Fibroblast of skin of scalp (primary cell): ENCODE results near the gene FEV. TPM values are rescaled to one million over a fixed set of nuclear protein-coding genes. Genes with fewer than 3 reads are reported as not detected.

ENCODE experiments used
- DNase-seq: peaks from one replicate; pipeline ENCODE4 v3.0.0-alpha.2; 2013
- polyA plus RNA-seq, 2 experiments: library from polyadenylated mRNA; unstranded; fragments of 120-200 nt; gene quantifications; one replicate each; pipeline ENCODE4 v1.2.1, GENCODE V29; 2013; ENCODE audit not compliant: insufficient read length in 2 of 2

FEV gene
- polyA plus RNA-seq (2013, experiment 1 of 2; ENCODE audit: insufficient read length): not detected
- polyA plus RNA-seq (2013, experiment 2 of 2; ENCODE audit: insufficient read length): not detected

- DNase-seq: no peak
Measured at GRCh38 chr2:218985021-218985324, at the start of gene FEV. Gene FEV (minus strand): TSS chr2:218985184. CDS start chr2:218985075, 109 bp downstream.

GRCh38 chr2:219032051-219032745, 47.2 kb upstream of the FEV start:
- DNase-seq: no peak

GRCh38 chr2:219031005-219031738, 46.2 kb upstream of the FEV start:
- no peak for DNase-seq

GRCh38 chr2:219030177-219030940, 45.4 kb upstream of the FEV start:
- DNase-seq: no peak

GRCh38 chr2:219029829-219030165, 44.8 kb upstream of the FEV start:
- peak; percentile 67 for DNase-seq

GRCh38 chr2:219028996-219029828, 44.2 kb upstream of the FEV start:
- no peak for DNase-seq

GRCh38 chr2:219028141-219028540, 43.2 kb upstream of the FEV start:
- DNase-seq: no peak

- no peak for DNase-seq
Measured at GRCh38 chr2:219027511-219028055, 42.6 kb upstream of the FEV start.

GRCh38 chr2:219026946-219027345, 42.0 kb upstream of the FEV start:
- no peak for DNase-seq

GRCh38 chr2:219025637-219026585, 40.9 kb upstream of the FEV start:
- DNase-seq: no peak

GRCh38 chr2:219024059-219024458, 39.1 kb upstream of the FEV start:
- DNase-seq: no peak

GRCh38 chr2:219023045-219023605, 38.1 kb upstream of the FEV start:
- no peak for DNase-seq

GRCh38 chr2:219022616-219023015, 37.6 kb upstream of the FEV start:
- no peak for DNase-seq

GRCh38 chr2:219022041-219022440, 37.1 kb upstream of the FEV start:
- DNase-seq: no peak

- no peak for DNase-seq
Measured at GRCh38 chr2:219021591-219021990, 36.6 kb upstream of the FEV start.

GRCh38 chr2:219020604-219021365, 35.8 kb upstream of the FEV start:
- no peak for DNase-seq

GRCh38 chr2:219019436-219019835, 34.5 kb upstream of the FEV start:
- DNase-seq: no peak

- DNase-seq: no peak
Measured at GRCh38 chr2:219018726-219019125, 33.7 kb upstream of the FEV start.

GRCh38 chr2:219018286-219018685, 33.3 kb upstream of the FEV start:
- DNase-seq: no peak
